Measurements from ENCODE around the gene FAM163A.
"Not testable (repeated sequence)": the region's sequence is repeated elsewhere in the genome, so short reads cannot be mapped to it uniquely, and the experiment has no call there.

Gene FAM163A

DNA sequence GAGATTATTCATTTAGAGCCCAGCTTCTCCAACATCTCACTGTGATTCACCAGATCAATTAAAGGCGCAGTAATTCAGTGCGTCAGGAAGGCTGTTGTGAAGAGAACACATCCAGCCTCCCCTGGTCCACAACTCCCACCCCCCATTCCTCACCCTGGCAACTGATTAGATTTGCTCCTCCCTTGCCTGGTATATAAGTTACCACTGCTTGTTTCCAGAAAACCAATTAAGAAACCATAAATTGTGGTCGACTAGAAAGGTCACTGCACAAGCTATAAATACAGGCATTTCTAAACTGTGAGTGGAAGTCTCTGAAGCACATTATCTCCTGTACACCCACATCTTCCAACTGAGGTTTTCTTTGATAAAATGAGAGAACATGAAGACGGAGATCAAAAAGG is 41.9 kb downstream of the FAM163A start:
- no peak for DNase-seq (ENCODE audit: low read depth, low spot score)
- no peak overlapping the region for H3K4me3 ChIP-seq (ENCODE audit: low read length)

DNA sequence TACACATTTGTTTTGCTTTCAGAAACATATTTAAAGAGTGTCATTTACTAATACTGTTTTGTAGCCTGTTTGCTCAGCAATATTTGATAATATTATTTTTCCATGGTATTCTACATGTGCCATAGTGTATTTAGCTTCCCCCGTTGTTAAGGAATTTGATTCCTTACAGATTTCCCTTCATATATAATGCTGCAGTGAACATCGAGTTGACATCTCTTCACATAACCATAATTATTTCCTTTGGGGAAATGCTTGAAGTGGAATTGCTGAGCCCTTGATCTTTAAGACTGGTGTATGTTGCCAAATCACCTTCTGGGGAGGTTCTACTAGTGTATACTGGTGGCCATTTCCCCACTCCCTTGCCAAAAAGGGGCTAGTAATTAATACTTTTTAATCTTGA is 42.6 kb downstream of the FAM163A start:
- no peak overlapping the region for H3K4me3 ChIP-seq (ENCODE audit: low read length)
- DNase-seq (ENCODE audit: low read depth, low spot score), result no peak

DNA sequence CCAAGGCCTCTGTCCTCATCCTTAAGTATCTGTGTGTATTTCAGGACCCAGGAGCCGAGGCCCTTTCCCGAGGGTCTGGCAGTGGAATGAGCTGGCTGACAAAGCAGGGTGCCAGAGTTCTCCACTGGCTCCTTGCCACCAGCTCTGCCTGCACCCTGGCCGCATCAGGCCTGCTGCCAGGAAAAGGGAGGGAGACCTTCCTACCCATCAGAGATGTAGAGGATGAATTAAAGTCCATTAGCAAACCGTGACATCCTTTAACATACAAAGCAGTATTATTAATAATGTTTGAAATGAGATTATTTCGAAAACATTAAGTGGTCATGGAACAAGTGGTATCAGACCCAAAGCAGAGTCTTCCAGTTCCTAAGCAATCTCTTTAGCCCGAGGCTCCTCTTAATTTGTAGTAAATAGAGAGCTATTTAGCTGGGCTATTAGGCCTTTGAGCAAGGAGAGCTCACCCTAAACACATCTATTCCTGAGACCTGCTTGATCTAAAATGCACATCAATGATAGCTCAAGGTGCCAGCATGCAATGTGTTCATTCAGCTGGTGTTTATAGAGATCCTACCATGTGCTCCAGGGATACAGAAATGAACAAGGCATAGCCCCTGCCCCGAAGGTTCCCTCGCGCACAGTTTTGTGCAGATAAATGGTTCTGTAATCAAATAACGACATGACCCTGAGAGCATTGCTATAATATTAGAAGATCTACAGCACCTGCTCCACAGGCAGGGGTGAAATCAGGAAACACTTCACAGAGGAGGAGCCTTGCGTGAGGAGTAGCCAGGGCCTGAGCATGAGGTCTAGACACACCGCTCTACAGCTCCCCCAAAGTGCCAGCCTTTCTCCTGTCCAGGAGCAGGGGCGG is 44.0 kb downstream of the FAM163A start:
- no peak for DNase-seq (ENCODE audit: low read depth, low spot score)
- H3K4me3 ChIP-seq (ENCODE audit: low read length), result no peak overlapping the region

DNA sequence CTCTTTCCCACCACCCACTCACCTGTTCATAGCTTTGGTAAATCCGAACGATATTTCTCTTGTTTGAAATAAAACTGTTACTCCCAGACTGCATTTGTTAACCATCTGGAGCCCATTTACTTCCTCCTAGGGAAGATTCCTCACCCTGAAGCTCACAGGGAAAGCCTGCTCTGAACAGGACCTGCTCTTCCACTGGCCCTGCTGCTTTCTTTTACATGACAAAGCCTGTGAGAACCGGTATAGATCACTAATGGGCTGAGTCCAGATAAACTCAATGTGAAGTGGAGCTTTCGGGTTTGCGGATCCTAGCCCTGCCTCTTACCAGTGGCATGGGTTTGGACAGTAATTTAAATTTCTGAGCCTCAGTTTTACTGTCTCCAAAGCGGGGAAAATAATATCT is 45.2 kb downstream of the FAM163A start:
- H3K4me3 ChIP-seq (ENCODE audit: low read length), result no peak overlapping the region
- DNase-seq (ENCODE audit: low read depth, low spot score), result no peak

DNA sequence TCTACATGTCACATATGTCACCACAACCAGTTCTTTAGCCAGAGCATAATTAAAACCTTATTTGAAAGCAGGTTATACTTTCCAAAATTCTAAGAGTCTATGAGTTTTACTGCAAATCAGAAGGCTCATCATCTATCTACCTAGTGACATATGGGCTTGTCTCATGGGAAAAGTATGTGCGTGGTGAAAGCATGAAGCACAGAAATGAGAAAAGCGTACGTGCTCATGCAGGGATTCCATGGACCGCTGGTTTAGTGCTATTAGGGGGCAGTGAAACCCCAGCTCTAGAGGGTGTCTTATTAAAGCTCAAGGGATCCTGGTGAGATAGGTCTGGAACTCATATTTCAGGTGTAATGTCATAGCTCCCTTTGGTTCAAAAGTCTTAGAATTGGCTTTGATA is 50.2 kb downstream of the FAM163A start:
- no peak overlapping the region for H3K4me3 ChIP-seq (ENCODE audit: low read length)
- no peak for DNase-seq (ENCODE audit: low read depth, low spot score)

DNA sequence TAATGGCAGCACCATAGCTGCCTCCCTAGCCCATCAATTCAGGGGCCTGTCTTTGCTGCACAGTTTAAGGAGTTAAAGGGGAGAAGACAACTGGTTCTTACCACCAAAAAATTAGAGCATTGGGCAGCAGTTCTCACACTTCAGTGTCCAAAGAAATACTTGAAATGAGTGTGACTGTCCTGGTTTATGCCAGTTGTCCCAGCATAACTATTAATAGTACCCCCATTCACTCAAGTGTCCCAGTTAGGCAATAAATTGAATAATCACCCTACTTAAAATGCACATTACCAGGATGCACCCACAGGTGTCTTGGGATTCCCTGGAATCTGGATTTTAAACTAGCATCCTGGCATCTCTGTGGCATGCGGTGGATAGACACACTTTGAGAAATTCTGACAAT is 51.1 kb downstream of the FAM163A start:
- H3K4me3 ChIP-seq (ENCODE audit: low read length), result no peak overlapping the region
- no peak for DNase-seq (ENCODE audit: low read depth, low spot score)

DNA sequence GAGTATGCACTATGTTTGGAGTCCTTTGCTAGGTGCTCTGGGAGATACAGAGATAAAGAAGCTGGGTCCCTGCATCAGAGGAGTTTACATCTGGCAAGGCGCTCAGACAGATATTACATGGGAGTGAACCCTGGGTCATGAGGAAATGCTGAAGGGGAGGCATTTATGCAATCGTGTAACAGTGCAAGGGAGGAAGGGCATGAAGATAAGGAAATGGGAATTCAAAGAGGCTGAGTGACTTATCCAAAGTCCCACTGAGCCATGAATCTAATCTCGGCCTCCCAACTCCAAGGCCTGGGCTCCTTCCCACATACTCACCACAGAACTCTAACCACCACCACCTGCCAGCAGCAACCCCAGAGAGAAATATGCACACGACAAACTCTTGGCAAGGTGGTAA is 51.6 kb downstream of the FAM163A start:
- DNase-seq (ENCODE audit: low read depth, low spot score), result peak; percentile 51
- no peak overlapping the region for H3K4me3 ChIP-seq (ENCODE audit: low read length)

DNA sequence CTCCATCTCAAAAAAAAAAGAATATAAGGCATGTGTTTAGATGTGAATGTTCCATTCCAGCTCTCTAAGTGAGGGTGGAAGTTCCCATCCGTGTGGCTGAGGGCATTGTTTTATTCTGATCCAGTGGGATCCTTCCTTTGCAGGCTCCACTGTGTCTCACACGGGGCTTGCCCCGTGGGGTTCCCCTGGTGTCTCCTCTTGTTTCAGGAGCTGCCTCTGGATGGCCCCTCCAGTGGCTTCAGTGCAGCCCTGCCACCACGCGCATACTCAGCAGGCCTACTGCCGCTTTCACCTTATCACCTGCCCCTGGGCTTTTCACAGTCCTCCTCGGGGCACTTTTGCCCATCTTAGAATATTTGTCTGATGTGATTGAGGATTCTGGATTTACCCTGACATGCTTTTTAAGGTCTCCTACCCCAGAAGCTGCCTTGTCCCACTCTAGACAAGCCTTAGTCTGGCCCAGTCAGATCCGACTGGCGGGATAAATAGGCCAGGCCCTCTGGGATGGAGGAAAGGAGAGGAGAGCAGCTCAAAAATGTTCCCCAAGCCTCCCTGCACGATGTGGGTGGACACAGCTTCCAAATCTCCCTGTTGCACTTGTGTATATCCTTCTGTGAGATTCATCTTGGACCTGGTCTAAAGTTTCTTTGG is 55.2 kb downstream of the FAM163A start:
- DNase-seq (ENCODE audit: low read depth, low spot score), result no peak
- no peak overlapping the region for H3K4me3 ChIP-seq (ENCODE audit: low read length)

DNA sequence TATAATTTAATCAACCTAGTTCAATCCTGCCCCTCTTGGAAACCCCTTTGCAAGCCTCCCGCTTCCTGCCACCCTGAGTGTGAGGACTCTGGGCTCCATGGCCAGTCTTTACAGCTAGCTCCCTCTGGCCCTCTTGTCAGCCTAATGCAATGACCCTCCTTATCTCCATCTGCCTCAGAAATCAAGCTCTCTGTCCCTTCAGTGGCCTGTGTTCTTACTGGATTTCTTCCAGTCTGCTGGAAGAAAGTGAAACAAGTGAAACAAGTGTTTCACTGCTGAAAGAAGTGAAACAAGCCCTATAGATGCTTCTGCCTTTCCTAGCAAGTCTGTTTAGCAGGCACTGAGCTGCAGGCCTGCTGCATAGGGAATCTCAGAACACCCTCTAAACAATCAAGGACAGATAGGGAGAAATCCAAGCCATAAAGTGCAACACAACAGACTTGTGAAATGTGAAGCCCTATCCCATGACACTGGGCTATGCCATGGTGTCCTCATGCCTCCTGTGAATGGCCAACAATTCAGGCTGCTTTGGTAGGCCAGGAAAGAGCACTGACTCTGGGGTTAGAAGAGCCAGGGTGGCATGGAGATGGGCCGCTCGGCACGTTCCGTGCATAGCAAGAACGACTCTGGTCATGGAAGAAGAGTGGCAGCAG is 55.9 kb downstream of the FAM163A start:
- H3K4me3 ChIP-seq (ENCODE audit: low read length), result no peak overlapping the region
- no peak for DNase-seq (ENCODE audit: low read depth, low spot score)

DNA sequence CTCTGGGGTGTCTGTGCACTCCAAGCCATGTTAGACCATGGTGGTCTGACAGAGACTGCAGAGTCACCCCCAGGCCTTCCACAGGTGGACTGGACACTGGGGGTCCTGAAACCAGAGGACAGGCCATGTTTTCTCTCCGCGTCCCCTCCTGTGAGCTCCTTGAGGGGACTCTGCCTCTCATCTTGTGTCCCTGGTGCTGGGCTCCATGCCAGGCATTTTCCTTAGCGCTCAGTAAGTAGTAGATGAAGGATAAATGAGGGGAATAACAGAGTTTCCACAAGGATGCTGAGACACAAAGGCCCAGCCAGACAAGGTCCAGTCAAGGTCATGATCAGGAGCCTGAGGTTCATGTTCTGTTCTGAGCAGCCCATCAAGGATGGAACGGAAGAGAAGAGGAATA is 57.4 kb downstream of the FAM163A start:
- no peak overlapping the region for H3K4me3 ChIP-seq (ENCODE audit: low read length)
- no peak for DNase-seq (ENCODE audit: low read depth, low spot score)

DNA sequence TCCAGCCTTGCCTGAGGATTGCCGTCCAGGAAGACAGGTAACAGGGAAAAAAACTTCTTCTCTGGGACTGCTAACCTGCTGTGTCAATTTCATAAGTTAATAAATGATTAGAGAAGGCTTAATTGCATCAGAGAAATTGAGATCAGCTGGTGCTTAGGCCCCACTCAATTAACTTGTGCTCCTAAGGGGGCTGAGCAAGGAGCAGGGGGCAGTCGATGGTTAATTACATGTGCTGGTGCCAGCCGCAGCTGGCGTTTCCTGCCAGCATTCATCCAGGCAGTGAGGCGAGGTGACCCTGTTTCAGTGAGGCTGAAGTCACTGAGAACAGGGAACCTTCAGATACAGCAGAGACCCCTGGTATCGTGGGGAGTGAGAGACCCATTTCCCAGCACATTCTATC is 60.0 kb downstream of the FAM163A start:
- DNase-seq (ENCODE audit: low read depth, low spot score), result no peak
- no peak overlapping the region for H3K4me3 ChIP-seq (ENCODE audit: low read length)

DNA sequence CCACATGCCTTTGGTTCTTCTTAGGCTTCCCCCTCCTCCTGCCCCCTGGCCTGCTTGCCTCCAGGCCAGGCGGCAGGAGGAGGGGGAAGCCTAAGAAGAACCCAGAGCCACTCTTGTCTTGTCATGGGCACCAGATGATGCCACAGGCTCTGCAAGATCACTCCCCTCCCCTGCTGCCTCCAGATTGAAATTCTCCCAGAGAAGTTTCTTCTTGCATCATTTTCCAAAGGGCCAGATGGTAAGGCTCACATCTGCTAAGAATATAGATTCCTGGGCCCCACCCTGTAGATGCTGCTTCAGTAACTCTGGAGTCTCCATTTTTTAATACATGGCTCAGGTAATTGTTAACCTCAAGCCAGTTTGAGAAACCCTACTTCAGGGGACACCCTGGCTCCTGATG is 60.8 kb downstream of the FAM163A start:
- no peak overlapping the region for H3K4me3 ChIP-seq (ENCODE audit: low read length)
- DNase-seq (ENCODE audit: low read depth, low spot score), result no peak

DNA sequence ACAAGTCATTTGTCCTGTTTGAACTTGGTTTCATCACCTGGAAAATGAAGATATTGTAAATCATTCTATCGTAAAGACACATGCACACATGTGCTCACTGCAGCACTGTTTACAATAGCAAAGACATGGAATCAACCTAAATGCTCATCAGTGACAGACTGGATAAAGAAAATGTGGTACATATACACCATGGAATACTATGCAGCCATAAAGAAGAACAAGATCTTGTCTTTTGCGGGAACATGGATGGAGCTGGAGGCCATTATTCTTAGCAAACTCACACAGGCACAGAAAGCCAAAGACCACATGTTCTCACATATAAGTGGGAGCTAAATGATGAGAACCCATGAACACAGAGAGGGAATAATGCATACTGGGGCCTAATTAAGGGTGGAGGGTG is 61.3 kb downstream of the FAM163A start:
- DNase-seq (ENCODE audit: low read depth, low spot score); H3K4me3 ChIP-seq (ENCODE audit: low read length): not testable (repeated sequence)

DNA sequence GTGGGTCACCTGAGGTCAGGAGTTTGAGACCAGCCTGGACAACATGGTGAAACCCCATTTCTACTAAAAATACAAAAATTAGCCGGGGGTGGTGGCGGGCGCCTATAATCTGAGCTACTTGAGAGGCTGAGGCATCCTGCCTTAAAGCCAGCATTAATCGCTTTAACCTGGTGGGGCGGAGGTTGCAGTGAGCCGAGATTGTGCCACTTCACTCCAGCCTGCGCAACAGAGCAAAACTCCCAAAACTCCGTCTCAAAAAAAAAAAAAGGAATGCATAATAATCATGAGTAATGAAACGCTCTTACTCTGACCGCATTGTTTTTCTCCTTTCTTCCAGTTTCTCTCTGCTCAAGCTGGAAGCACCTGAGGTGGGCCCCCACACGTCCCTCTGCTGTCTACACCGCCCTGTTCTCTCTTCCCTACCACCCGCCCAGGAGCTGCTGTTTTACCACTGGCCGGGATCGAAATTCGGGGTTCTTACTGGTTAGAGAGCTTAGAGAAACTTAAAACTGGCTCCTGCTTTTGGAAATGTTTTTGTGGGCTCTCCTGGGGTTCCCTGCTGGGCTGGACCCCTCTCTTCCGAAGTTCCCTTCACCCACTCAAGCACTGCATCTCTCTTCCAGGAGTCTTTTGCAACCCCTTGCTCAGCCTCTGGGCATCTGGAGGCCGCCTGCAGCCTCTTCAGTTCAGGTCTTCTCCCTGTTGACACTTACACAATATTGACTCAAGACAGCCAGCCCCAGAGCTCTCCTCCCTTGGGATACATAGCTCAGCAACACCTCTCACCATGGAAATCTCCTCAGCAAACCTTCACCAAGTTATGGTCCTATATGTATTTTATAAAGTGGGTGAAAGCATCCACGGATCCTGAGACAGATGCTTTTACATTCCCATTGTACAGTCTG is 62.5 kb downstream of the FAM163A start:
- no peak overlapping the region for H3K4me3 ChIP-seq (ENCODE audit: low read length)
- DNase-seq (ENCODE audit: low read depth, low spot score), result no peak

DNA sequence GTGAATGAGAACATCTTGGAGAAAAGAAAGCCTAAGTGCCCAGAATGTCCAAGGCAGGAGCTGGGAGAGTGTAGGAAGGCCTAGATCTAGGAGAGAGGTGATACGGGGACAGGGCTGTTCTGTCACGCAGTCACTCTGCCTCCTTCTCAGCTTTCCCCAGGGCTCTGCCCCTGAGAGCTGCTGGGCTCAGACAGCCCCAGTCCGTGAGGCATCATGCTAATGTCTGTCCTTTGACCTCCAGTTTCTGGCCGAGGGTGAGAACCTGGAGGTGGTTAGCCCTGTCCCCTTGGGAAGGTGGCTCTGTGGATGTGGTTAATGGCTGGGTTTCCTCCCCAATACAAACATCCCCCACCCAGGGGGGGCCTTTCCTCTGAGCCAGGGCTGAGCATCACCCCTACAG is 63.2 kb downstream of the FAM163A start:
- no peak for DNase-seq (ENCODE audit: low read depth, low spot score)
- H3K4me3 ChIP-seq (ENCODE audit: low read length), result no peak overlapping the region

DNA sequence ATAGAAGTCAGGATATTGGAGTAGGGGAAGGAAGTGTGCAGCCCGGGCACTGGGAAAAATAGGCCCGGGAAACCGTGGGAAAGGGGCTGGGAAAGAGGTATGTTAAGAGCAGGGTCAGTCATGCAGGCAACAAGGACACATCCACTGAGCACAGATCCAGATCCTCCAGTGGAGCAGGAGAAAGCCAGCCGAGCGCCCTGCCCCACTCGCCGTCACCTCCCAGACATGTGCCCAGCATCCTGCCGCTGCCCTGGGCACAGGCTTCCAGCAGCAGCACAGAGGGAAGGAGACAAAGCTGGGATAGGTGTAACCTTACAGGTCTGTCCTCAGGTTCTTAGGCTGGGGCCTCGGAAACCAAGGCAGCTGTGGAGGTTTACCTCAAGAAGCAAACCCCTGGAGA is 64.2 kb downstream of the FAM163A start:
- H3K4me3 ChIP-seq (ENCODE audit: low read length), result no peak overlapping the region
- DNase-seq (ENCODE audit: low read depth, low spot score), result no peak

DNA sequence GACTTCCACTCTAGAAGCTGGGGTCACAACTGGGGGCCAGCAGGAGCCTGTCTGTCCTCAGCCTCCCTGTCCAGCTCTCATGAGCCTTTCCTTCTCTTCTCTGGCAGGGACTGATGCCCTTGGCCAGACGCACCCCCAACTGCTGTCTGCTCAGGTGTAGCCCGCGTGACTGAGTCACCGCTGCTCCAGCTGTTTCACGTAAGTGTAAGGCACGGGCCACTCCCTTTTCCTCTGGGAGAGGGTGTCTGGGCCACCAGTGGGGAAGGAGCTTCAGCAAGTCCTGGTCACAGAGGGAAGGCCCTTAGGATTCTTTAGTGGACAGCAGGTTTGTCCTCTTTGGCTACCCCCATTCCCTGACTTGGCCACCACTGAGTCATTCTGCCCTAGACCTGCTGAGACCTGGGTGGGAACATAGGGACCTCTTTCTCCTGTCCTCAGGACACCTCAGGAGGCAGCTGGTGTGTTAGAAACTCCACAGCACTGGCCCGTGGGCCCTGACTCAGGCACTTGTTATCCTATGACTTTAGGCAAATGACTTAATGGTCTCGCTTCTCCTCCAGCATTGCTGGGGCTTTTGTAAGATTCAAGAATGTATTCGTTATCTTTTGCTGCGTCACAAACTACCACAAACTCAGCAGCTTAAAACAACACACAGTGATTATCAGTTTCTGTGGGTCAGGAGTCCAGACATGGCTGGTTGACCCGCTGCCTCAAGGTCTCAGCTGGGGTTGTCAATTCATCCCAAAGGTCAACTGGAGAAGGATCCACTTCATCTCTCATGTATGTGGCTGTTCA is 64.8 kb downstream of the FAM163A start:
- DNase-seq (ENCODE audit: low read depth, low spot score), result no peak
- no peak overlapping the region for H3K4me3 ChIP-seq (ENCODE audit: low read length)

DNA sequence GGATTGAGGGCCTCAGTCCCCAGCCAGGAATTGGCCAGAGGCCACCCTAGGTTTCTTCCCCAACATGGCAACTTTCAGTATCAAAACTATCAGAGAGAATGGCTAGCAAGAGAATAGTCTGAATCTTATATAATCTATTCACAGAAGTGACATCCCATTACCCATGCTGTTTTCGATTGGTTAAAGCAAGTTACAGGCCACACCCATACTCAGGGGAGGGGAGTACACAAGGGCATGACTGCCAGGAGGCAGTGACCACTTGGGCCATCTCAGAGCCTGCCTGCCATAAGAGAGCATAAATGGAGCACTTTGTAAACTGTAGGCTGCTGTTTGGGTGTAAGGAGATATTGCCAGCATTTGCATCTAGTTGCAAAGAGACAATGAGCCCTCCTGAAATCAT is 65.4 kb downstream of the FAM163A start:
- H3K4me3 ChIP-seq (ENCODE audit: low read length), result no peak overlapping the region
- DNase-seq (ENCODE audit: low read depth, low spot score), result no peak

Data from Jurkat, Clone E6-1 (cell line).